H1 (cell line): ENCODE measurements around the gene HSPA1B. TPM values are rescaled to one million over a fixed set of nuclear protein-coding genes. Genes with fewer than 3 reads are reported as not detected.

Experiments used
- ASH2L ChIP-seq: fragments of 200-600, 300-600 bp; sonication (generic); IDR thresholded peaks from one replicate; pipeline ENCODE4 v1.7.1; 2017; ENCODE audit warnings: low read length
- ATF2 ChIP-seq: IDR thresholded peaks from 2 replicates; pipeline ENCODE4 v1.6.1; 2012; ENCODE audit warnings: low read length, inconsistent platforms
- ATF3 ChIP-seq: IDR thresholded peaks from 2 replicates; pipeline ENCODE4 v1.6.1; 2011; ENCODE audit warnings: low read depth, mild to moderate bottlenecking, low read length; ENCODE audit not compliant: insufficient read depth
- CEBPB ChIP-seq: IDR thresholded peaks from 2 replicates; pipeline ENCODE4 v1.6.1; 2012; ENCODE audit warnings: low read depth, low read length
- CHD1 ChIP-seq: IDR thresholded peaks from 2 replicates; pipeline ENCODE4 v1.6.1; 2012; ENCODE audit warnings: low read depth, low read length, improper control_type of control experiment
- EGR1 ChIP-seq: IDR thresholded peaks from 2 replicates; pipeline ENCODE4 v1.6.1; 2011; ENCODE audit warnings: low read depth, low read length, borderline replicate concordance
- GTF2F1 ChIP-seq: IDR thresholded peaks from 2 replicates; pipeline ENCODE4 v1.6.1; 2012; ENCODE audit warnings: low read depth, low read length, improper control_type of control experiment, borderline replicate concordance
- HDAC2 ChIP-seq, 2 experiments: fragments of 300-600 bp in 1 of 2; sonication (generic) in 1 of 2; IDR thresholded peaks; 2 replicates each; pipeline ENCODE4 v1.6.1; 2011 to 2012; ENCODE audit warnings: low read depth in 2 of 2, low read length in 2 of 2, mild to moderate bottlenecking in 2 of 2, moderate library complexity in 2 of 2, borderline replicate concordance in 1 of 2, inconsistent platforms in 1 of 2
- JUN ChIP-seq: IDR thresholded peaks from 2 replicates; pipeline ENCODE4 v1.6.1; 2011; ENCODE audit warnings: low read depth, mild to moderate bottlenecking, improper control_type of control experiment, low read length
- JUND ChIP-seq: IDR thresholded peaks from 2 replicates; pipeline ENCODE4 v1.6.1; 2011; ENCODE audit warnings: mild to moderate bottlenecking, improper control_type of control experiment, low read length
- KDM1A ChIP-seq: fragments of 200-600, 300-600 bp; sonication (generic); IDR thresholded peaks from 2 replicates; pipeline ENCODE4 v1.7.1; 2016; ENCODE audit warnings: mild to moderate bottlenecking, low read length, borderline replicate concordance
- KDM4A ChIP-seq: IDR thresholded peaks from one replicate; pipeline ENCODE4 v1.7.1; 2012; ENCODE audit warnings: low read depth, mild to moderate bottlenecking, moderate library complexity, low read length, inconsistent platforms; ENCODE audit not compliant: severe bottlenecking
- MAFK ChIP-seq: IDR thresholded peaks from 2 replicates; pipeline ENCODE4 v1.6.1; 2012; ENCODE audit warnings: low read depth, mild to moderate bottlenecking, improper control_type of control experiment, low read length
- PHF8 ChIP-seq: fragments of 200-600 bp; sonication (generic); conservative IDR thresholded peaks from 2 replicates; pipeline ENCODE4 v1.7.1; 2012; ENCODE audit warnings: low read depth, mild to moderate bottlenecking, inconsistent platforms, low read length, moderate library complexity
- RNF2 ChIP-seq: fragments of 200-900, 300-1000 bp; sonication (generic); IDR thresholded peaks from 2 replicates; pipeline ENCODE4 v1.7.1; 2016; ENCODE audit warnings: borderline replicate concordance, low read depth, mild to moderate bottlenecking, antibody characterized with exemption, low read length; ENCODE audit not compliant: poor library complexity, severe bottlenecking; ENCODE audit errors: missing control alignments
- SAP30 ChIP-seq: fragments of 300-600 bp; sonication (generic); IDR thresholded peaks from 2 replicates; pipeline ENCODE4 v1.7.1; 2012; ENCODE audit warnings: low read length, moderate library complexity, mild to moderate bottlenecking, inconsistent platforms; ENCODE audit not compliant: insufficient read depth, insufficient replicate concordance
- SIRT6 ChIP-seq: IDR thresholded peaks from one replicate; pipeline ENCODE4 v1.7.1; 2012; ENCODE audit warnings: low read length, inconsistent platforms
- SP1 ChIP-seq: IDR thresholded peaks from 2 replicates; pipeline ENCODE4 v1.6.1; 2011; ENCODE audit warnings: low read depth, low read length
- SP2 ChIP-seq: IDR thresholded peaks from 2 replicates; pipeline ENCODE4 v1.6.1; 2012; ENCODE audit warnings: mild to moderate bottlenecking, low read length, inconsistent platforms
- TAF1 ChIP-seq: IDR thresholded peaks from 2 replicates; pipeline ENCODE4 v1.6.1; 2011; ENCODE audit warnings: mild to moderate bottlenecking, low read depth, low read length
- TCF12 ChIP-seq: IDR thresholded peaks from 2 replicates; pipeline ENCODE4 v1.6.1; 2011; ENCODE audit warnings: low read depth, mild to moderate bottlenecking, low read length
- polyA plus RNA-seq, 7 experiments: library from polyadenylated mRNA; depleted of rRNA in 3 of 7; stranded (reverse) in 5 of 7; unstranded in 2 of 7; fragments of >200 nt in 5 of 7; fragments of 200-250 nt in 2 of 7; gene quantifications; 1 replicate in 5 of 7; 2 replicates in 1 of 7; 4 replicates in 1 of 7; pipeline versions ENCODE4 v1.2.1 to v1.2.3, GENCODE V29; 2011 to 2013; ENCODE audit warnings: missing spikeins in 2 of 7, mixed read lengths in 2 of 7
- total RNA-seq: library from RNA; stranded (reverse); fragmentation: NEBNext Ultra II Directional; extraction: Animal tissue kit (Norgen Biotek cat#: 25700); gene quantifications from 2 replicates; pipeline ENCODE4 v1.2.1, GENCODE V29; 2021

The HSPA1B gene
- total and polyA plus RNA-seq, 2 of the 8 experiments (the other 6 are each of a cell fraction or from before 2014, with no cell fraction given) = 36.6 to 76.6 TPM

GRCh38 chr6:31834367-31835250 is 7.1 kb downstream of the HSPA1B start (continued):
- TF ChIP-seq ATF3 = no peak
- TF ChIP-seq ASH2L = peak; percentile 81
- TF ChIP-seq EGR1 = no peak
- TF ChIP-seq TAF1 = peak; percentile 99
- TF ChIP-seq JUND = no peak
- TF ChIP-seq CEBPB = no peak
- TF ChIP-seq KDM4A = peak; percentile 76
- TF ChIP-seq PHF8 = peak; percentile 90
- no peak for TF ChIP-seq SP1
- no peak for TF ChIP-seq TCF12
- no peak for TF ChIP-seq SIRT6
- no peak for TF ChIP-seq SP2
- TF ChIP-seq SAP30 = no peak
- TF ChIP-seq JUN = peak; percentile 46; the same call in 1 of the 2 replicates
- TF ChIP-seq RNF2 = no peak
- peak; percentile 77; the same call in 1 of the 2 replicates for TF ChIP-seq KDM1A
- peak; percentile 97 for TF ChIP-seq GTF2F1
- peak in 1 of 2 experiments; percentile 73; a peak in 2 of 4 replicates for TF ChIP-seq HDAC2 (IDR thresholded peaks at IDR 0.05; ENCODE audit: borderline replicate concordance in 1 of 2, low read depth in 2 of 2, low read length in 2 of 2)
- TF ChIP-seq ATF2 = peak; percentile 68; the same call in 1 of the 2 replicates
- TF ChIP-seq CHD1 = no peak; the same call in 1 of the 2 replicates
- no peak for TF ChIP-seq MAFK
